GM21786 (cell line): Measurements from ENCODE around the gene CD86.
"Not testable (repeated sequence)": the region's sequence is repeated elsewhere in the genome, so short reads cannot be mapped to it uniquely, and the experiment has no call there.

Experiments used
- ATAC-seq: cut with Tn5 transposase; IDR thresholded peaks from one replicate; pipeline ENCODE4 v1.9.1; 2021; ENCODE audit not compliant: unreplicated experiment

CD86 gene

DNA sequence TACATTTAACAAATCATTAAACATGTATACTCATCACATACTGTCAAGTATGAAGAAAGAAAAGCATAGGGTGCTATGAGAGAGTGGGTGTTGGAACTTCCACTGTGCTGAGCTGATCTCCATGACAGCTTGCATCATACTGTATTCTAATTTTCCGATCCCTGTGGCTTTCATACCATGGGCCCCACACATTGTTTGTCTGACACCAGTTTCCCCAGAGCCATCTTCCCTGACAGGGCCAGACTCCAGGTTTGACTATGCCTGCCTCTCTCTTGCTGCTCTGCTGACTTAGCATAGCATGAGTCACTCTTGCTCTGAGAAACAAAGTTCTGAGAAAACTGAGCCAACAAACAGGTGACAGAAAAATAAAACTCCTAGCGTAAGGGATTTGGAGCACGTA, 91.3 kb downstream of the CD86 start:
- peak; percentile 75 for ATAC-seq

DNA sequence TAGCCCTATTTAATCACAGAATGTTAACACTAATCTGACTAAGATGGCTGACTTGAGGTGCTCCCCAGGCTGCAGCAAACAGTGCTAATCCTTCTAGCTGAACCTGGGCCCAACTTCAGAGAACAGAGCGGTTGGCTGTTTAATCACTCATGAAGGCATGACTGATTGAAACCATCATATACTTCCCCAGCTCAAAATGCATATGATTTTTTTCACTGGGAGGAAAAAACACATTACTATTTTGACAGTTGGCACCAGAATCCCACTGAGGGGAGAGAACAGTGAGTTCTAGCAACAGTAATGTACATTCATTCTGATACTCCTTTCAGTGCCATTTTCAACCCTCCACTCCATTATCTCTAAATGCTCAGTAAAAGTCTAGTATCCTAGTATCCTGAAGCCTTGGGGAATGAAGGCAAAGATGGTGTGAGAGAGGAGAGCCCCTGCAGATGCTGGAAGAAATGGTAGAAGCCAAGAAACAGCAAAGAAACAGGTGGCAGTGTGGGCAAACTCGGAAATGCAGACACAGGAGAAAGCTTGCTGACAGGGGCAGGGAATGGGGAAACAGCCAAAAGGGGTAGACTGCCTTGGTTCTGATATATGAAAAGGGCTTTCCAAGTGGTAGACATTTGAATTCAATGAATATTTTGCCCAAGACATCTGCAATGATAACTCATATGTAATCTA, 93.9 kb downstream of the CD86 start:
- no peak for ATAC-seq

DNA sequence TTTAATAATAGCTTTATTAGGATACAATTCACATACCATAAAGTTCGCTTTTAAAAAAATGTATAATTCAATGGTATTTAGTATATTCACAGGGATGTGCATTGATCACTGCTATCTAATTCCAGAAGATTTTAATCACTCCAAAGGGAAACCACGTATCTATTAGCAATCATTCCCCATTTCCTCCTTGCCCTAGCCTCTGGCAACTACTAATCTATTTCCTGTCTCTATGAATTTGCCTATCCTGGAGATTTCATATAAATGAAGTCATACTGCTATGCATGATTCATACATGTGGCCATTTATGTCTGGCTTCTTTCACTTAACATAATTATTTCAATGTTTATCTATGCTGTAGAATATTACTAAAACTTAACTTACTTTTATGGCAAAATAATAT, 96.3 kb downstream of the CD86 start:
- ATAC-seq: no peak

DNA sequence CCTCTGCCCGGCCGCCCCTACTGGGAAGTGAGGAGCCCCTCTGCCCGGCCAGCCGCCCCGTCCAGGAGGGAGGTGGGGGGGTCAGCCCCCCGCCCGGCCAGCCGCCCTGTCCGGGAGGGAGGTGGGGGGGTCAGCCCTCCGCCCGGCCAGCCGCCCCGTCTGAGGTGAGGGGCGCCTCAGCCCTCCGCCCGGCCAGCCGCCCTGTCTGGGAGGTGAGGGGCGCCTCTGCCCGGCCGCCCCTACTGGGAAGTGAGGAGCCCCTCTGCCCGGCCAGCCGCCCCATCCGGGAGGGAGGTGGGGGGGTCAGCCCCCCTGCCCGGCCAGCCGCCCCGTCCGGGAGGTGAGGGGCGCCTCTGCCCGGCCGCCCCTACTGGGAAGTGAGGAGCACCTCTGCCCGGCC, 109.8 kb downstream of the CD86 start:
- not testable (repeated sequence) for ATAC-seq

DNA sequence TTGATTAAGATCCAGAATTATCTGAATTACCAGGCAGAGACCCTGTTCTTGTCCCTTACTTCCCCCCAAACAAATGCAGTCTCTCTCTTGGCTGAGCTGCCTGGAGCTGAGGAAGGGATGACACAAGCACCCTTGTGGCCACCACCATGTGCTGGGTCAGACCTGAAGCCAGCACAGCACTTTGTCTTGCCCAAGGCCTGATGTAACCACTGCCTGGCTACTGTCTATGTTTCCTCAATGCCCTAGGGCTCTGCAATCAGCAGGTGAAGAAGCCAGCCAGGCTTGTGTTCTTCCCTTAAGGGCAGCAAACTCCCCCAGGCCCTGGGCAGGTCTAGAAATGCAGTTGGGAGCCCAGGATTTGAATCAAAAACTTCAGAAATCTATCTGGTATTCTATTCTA, 112.5 kb downstream of the CD86 start:
- ATAC-seq: no peak

DNA sequence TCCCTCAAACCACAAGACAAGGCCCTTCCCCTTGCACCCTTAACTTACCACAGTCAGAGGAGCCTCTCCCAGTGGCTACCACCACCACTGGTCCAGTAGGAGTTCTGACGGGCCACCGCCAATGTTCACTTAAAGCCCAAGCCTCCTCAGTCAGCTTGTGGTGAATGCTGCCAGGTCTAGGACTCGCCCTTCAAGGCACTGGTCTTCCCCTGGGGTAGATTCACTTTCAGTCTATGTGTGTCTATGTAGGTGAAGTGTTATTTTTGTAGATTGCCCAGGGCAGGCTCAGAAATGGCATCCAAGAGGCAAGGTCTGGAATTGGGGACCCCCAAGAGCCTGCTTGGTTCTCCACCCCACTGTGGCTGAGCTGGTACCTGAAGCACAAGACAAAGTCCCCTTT, 112.9 kb downstream of the CD86 start:
- no peak for ATAC-seq

DNA sequence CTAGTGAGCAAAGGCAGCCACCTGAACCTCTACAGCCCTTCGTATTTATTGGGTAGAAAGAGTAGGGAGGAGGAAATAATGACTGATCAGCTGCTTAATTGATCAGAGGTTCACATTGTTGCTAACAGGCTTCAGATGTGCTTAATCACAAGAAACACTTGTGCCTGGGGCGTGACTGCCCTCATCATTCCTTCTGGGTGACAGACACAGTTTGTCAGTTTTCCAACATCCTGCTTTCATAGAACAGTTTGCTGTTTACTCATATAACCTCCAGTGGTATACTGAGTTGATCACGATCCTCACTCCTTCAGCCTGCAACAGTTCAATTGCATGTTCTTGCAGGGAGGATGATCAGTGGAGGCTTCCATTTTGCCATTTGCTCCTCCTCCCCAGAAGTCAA, 114.7 kb downstream of the CD86 start:
- ATAC-seq: no peak
